Measurements from ENCODE around the gene DOK7.

DOK7 gene

DNA sequence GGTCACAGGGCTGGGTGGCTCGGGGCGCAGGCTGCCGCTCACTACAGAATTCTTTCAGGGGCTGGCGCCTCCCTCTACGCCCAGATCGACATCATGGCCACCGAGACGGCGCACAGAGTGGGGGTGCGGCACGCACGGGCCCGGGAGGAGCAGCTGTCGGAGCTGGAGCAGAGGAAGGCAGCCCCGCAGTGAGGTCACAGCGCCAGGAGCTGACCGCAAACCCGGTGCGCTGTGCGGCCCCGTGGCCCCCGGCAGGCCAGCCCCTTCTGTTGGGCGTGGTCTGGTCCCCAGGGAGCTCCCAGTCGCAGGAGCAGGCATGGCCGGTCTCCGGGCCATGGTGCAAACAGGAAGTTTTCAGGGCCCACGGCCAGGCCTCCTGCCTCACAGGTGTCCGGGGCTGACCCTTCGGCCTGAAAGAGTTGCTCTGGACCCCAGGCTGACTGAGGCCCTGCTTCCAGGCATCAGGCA lies 37.6 kb downstream of the DOK7 start:
- Histone ChIP-seq H3K4me1 (ENCODE audit: insufficient read depth, insufficient read length) (peaks cover 28% of the 10 kb centered on the region), H3K9ac (ENCODE audit: insufficient read length, low read depth) (no peak overlapping the region), H3K27me3 (ENCODE audit: insufficient read depth, insufficient read length) (peaks cover 61% of the 10 kb centered on the region), H3K9me3 (ENCODE audit: insufficient read depth, low read length) (no peaks in the 10 kb centered on the region), H3K4me3 (ENCODE audit: insufficient read length, low read depth) (no peak overlapping the region), H3K36me3 (ENCODE audit: insufficient read depth, insufficient read length, low read length) (peaks cover 59% of the 10 kb centered on the region)
- TF ChIP-seq SUZ12 (IDR thresholded peaks at IDR 0.05; ENCODE audit: extremely low read depth, insufficient read depth, insufficient read length) (no peak), ZNF274 (IDR thresholded peaks at IDR 0.05; ENCODE audit: low read depth, low read length) (no peak), YY1 (IDR thresholded peaks at IDR 0.05; ENCODE audit: insufficient read depth, insufficient read length) (no peak)
- no peak for DNase-seq (ENCODE audit: low read depth, low spot score)

GRCh38 chr4:3501126-3501824 lies 38.2 kb downstream of the DOK7 start:
- H3K27me3 ChIP-seq (ENCODE audit: insufficient read depth, insufficient read length), result peaks cover 60% of the 10 kb centered on the region
- no peak overlapping the region for H3K4me3 ChIP-seq (ENCODE audit: insufficient read length, low read depth)
- H3K4me1 ChIP-seq (ENCODE audit: insufficient read depth, insufficient read length), result peaks cover 24% of the 10 kb centered on the region
- no peak for DNase-seq (ENCODE audit: low read depth, low spot score)
- no peak overlapping the region for H3K9ac ChIP-seq (ENCODE audit: insufficient read length, low read depth)
- peaks cover 64% of the 10 kb centered on the region for H3K36me3 ChIP-seq (ENCODE audit: insufficient read depth, insufficient read length, low read length)
- no peak for TF ChIP-seq ZNF274 (IDR thresholded peaks at IDR 0.05; ENCODE audit: low read depth, low read length)
- TF ChIP-seq YY1 (IDR thresholded peaks at IDR 0.05; ENCODE audit: insufficient read depth, insufficient read length), result no peak
- TF ChIP-seq SUZ12 (IDR thresholded peaks at IDR 0.05; ENCODE audit: extremely low read depth, insufficient read depth, insufficient read length), result no peak
- no peaks in the 10 kb centered on the region for H3K9me3 ChIP-seq (ENCODE audit: insufficient read depth, low read length)

DNA sequence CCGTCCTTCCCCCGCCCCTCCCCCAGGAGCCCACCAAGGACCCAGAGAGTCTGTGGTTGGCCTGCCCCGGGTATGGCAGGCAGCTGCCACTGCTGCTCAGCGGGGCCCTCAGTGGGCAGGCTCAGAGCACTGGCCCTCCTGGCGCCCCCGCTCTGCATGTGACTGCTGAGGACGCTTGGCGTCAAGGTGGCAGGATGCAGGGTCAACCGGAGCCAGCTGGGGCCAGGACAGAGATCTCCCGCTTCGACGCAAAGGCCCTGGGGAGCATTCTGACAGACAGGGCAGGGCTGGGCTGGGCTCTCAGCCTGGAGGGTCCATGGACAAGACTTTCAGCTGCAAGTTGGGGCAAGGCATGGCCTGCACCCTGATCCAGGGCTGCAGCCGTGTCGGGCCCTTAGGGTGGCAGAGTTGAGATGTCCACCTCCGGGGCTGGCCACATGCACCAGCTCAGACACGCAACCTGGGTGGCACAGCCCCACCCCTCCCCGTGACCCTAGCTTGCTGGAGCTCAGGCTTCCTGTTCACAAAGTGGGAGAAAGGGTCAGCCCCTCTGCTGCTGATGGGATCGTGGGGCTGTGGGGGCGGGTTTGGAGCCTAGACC lies 38.8 kb downstream of the DOK7 start:
- no peak for DNase-seq (ENCODE audit: low read depth, low spot score)
- Histone ChIP-seq H3K27me3 (ENCODE audit: insufficient read depth, insufficient read length) (peaks cover 56% of the 10 kb centered on the region), H3K36me3 (ENCODE audit: insufficient read depth, insufficient read length, low read length) (peaks cover 67% of the 10 kb centered on the region), H3K4me1 (ENCODE audit: insufficient read depth, insufficient read length) (peaks cover 24% of the 10 kb centered on the region), H3K4me3 (ENCODE audit: insufficient read length, low read depth) (no peak overlapping the region), H3K9ac (ENCODE audit: insufficient read length, low read depth) (peak overlapping the region; percentile 10), H3K9me3 (ENCODE audit: insufficient read depth, low read length) (no peaks in the 10 kb centered on the region)
- TF ChIP-seq YY1 (IDR thresholded peaks at IDR 0.05; ENCODE audit: insufficient read depth, insufficient read length) (no peak), ZNF274 (IDR thresholded peaks at IDR 0.05; ENCODE audit: low read depth, low read length) (no peak), SUZ12 (IDR thresholded peaks at IDR 0.05; ENCODE audit: extremely low read depth, insufficient read depth, insufficient read length) (no peak)

GRCh38 chr4:3502941-3503936 lies 40.1 kb downstream of the DOK7 start:
- H3K9ac ChIP-seq (ENCODE audit: insufficient read length, low read depth), result no peak overlapping the region
- H3K27me3 ChIP-seq (ENCODE audit: insufficient read depth, insufficient read length), result peaks cover 50% of the 10 kb centered on the region
- DNase-seq (ENCODE audit: low read depth, low spot score), result no peak
- H3K4me1 ChIP-seq (ENCODE audit: insufficient read depth, insufficient read length), result peaks cover 19% of the 10 kb centered on the region
- TF ChIP-seq ZNF274 (IDR thresholded peaks at IDR 0.05; ENCODE audit: low read depth, low read length), result no peak
- no peak for TF ChIP-seq YY1 (IDR thresholded peaks at IDR 0.05; ENCODE audit: insufficient read depth, insufficient read length)
- no peak for TF ChIP-seq SUZ12 (IDR thresholded peaks at IDR 0.05; ENCODE audit: extremely low read depth, insufficient read depth, insufficient read length)
- H3K9me3 ChIP-seq (ENCODE audit: insufficient read depth, low read length), result no peaks in the 10 kb centered on the region
- H3K36me3 ChIP-seq (ENCODE audit: insufficient read depth, insufficient read length, low read length), result peaks cover 74% of the 10 kb centered on the region
- H3K4me3 ChIP-seq (ENCODE audit: insufficient read length, low read depth), result no peak overlapping the region

DNA sequence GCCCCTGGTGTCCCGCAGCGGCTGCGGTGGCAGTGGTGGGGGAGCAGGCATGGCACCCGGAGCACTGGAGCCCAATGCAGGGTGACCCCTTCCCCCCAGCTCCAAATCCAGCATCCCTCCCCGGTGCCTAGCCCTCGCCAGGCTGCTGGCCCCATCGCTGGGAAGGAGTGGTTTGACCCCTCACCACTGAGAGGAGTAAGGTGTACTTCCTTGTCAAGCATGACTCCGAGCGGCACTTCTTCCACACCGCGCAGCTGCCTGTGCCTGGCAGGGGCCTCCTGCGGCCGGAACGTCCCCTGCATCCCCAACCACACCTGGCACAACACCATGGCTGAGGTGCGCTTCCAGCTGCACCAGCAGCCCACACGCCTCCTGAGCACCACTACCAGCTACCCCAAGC lies 42.1 kb downstream of the DOK7 start:
- no peak for TF ChIP-seq YY1 (IDR thresholded peaks at IDR 0.05; ENCODE audit: insufficient read depth, insufficient read length)
- Histone ChIP-seq H3K4me1 (ENCODE audit: insufficient read depth, insufficient read length) (peaks cover 13% of the 10 kb centered on the region), H3K36me3 (ENCODE audit: insufficient read depth, insufficient read length, low read length) (peaks cover 80% of the 10 kb centered on the region), H3K4me3 (ENCODE audit: insufficient read length, low read depth) (no peak overlapping the region), H3K9ac (ENCODE audit: insufficient read length, low read depth) (no peak overlapping the region), H3K9me3 (ENCODE audit: insufficient read depth, low read length) (no peaks in the 10 kb centered on the region), H3K27me3 (ENCODE audit: insufficient read depth, insufficient read length) (peaks cover 45% of the 10 kb centered on the region)
- DNase-seq (ENCODE audit: low read depth, low spot score), result no peak

DNA sequence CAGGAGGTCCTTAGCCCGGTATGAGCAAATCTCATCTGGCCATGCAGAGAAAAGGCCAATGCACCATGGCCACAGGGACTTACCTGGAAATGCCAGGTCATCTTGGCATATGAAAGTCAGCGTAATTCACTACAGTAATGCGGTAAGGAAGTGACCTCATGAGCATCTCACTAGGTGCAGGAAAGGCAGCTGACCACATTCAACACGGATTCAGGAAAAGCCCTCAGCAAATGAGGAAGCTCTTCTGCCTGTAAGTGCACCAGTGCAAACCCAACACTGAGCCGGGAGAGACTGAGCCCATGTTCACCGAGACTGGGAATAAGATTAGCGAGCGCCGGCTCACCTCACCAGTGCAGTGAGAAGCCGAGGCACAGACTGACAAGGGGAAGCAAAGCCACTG lies 45.4 kb downstream of the DOK7 start:
- Histone ChIP-seq H3K9me3 (ENCODE audit: insufficient read depth, low read length) (no peaks in the 10 kb centered on the region), H3K9ac (ENCODE audit: insufficient read length, low read depth) (no peak overlapping the region), H3K36me3 (ENCODE audit: insufficient read depth, insufficient read length, low read length) (peaks cover 83% of the 10 kb centered on the region), H3K4me1 (ENCODE audit: insufficient read depth, insufficient read length) (no peaks in the 10 kb centered on the region), H3K4me3 (ENCODE audit: insufficient read length, low read depth) (no peak overlapping the region), H3K27me3 (ENCODE audit: insufficient read depth, insufficient read length) (peaks cover 29% of the 10 kb centered on the region)
- TF ChIP-seq SUZ12 (IDR thresholded peaks at IDR 0.05; ENCODE audit: extremely low read depth, insufficient read depth, insufficient read length) (no peak), ZNF274 (IDR thresholded peaks at IDR 0.05; ENCODE audit: low read depth, low read length) (no peak)
- no peak for DNase-seq (ENCODE audit: low read depth, low spot score)

DNA sequence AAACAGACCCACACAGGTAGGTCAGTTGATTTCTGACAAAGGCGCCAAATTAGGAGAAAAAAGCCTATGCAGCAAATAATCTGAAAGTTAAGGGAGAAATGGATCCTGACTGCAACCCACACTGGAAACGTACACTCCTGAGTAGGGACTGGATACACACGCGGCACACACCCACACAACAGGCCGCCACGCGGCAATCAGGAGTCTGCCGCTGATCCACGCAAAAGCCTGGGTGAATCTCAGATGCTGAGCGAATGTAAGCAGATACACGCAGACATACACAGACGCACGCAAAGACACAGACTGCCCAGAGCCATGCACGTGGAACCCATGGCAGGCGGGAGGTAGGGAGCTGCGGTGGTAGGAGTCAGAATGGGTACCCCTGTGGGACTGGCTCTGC lies 47.4 kb downstream of the DOK7 start:
- Histone ChIP-seq H3K9ac (ENCODE audit: insufficient read length, low read depth) (no peak overlapping the region), H3K9me3 (ENCODE audit: insufficient read depth, low read length) (no peaks in the 10 kb centered on the region), H3K4me3 (ENCODE audit: insufficient read length, low read depth) (no peak overlapping the region), H3K4me1 (ENCODE audit: insufficient read depth, insufficient read length) (peaks cover 11% of the 10 kb centered on the region), H3K27me3 (ENCODE audit: insufficient read depth, insufficient read length) (peaks cover 17% of the 10 kb centered on the region), H3K36me3 (ENCODE audit: insufficient read depth, insufficient read length, low read length) (peaks cover 87% of the 10 kb centered on the region)
- DNase-seq (ENCODE audit: low read depth, low spot score), result no peak
- TF ChIP-seq YY1 (IDR thresholded peaks at IDR 0.05; ENCODE audit: insufficient read depth, insufficient read length), result no peak
- no peak for TF ChIP-seq ZNF274 (IDR thresholded peaks at IDR 0.05; ENCODE audit: low read depth, low read length)
- TF ChIP-seq SUZ12 (IDR thresholded peaks at IDR 0.05; ENCODE audit: extremely low read depth, insufficient read depth, insufficient read length), result no peak
